GM12878 (cell line): Measurements from ENCODE around the gene DNAH11. TPM values are rescaled to one million over a fixed set of nuclear protein-coding genes. Genes with fewer than 3 reads are reported as not detected.

Experiments
- ATAC-seq: fragments of 200-7000 bp; cut with Tn5 transposase; 3 replicates; pipeline ENCODE4 v1.9.1; 2020; ENCODE audit warnings: mild to moderate bottlenecking, moderate library complexity
- BruUV-seq: library from RNA; stranded (reverse); fragments of 400-500 nt; replicated peaks from 2 replicates; lab custom pipeline; 2021; lab: Mats Ljungman, UMichigan
- CTCF ChIA-PET: fragments of 300-600 bp; sonication (Branson Sonifier 250); formaldehyde crosslinking; extraction: SDS; loops from one replicate; lab custom pipeline; 2021; ENCODE audit warnings: inconsistent platforms; lab: Yijun Ruan, JAX
- POLR2A ChIA-PET: fragments of 350-600 bp; formaldehyde crosslinking; extraction: SDS; loops from one replicate; lab custom pipeline; 2021; ENCODE audit warnings: inconsistent platforms; lab: Charles Lee
- RAD21 ChIA-PET: fragments of 300-600 bp; sonication (Branson Sonifier 250); formaldehyde crosslinking; loops from one replicate; lab custom pipeline; 2023; ENCODE audit warnings: antibody characterized with exemption; ENCODE audit not compliant: unreplicated experiment; lab: Charles Lee
- SMC1A ChIA-PET: fragments of 300-600 bp; sonication (Branson Sonifier 250); formaldehyde crosslinking; loops from one replicate; lab custom pipeline; 2023; ENCODE audit not compliant: unreplicated experiment, uncharacterized antibody; lab: Charles Lee
- DNase-seq: peaks from one replicate; pipeline ENCODE4 v3.0.0-alpha.2; 2011; ENCODE audit warnings: low read depth, low spot score
- FAIRE-seq: peaks from 3 replicates; lab custom pipeline; 2011; peaks lifted over from hg19 to GRCh38; lab: Jason Lieb, UNC
- H2AFZ ChIP-seq: 2 replicates; pipeline ENCODE4 v1.6.0; 2011; ENCODE audit warnings: low read depth, low read length, control low read depth; ENCODE audit not compliant: control insufficient read depth
- H3K27ac ChIP-seq: 2 replicates; pipeline ENCODE4 v1.5.1; 2011; ENCODE audit warnings: control low read depth; ENCODE audit not compliant: control insufficient read depth, insufficient read depth
- H3K27me3 ChIP-seq, 2 experiments: replicated peaks in 1 of 2; 2 replicates each; pipeline versions ENCODE4 v1.6.0 to v1.6.1; 2011; ENCODE audit warnings: low read length in 1 of 2; ENCODE audit not compliant: control insufficient read depth in 2 of 2, insufficient read depth in 2 of 2
- H3K36me3 ChIP-seq, 2 experiments: 2 replicates each; pipeline ENCODE4 v1.5.1; 2011; ENCODE audit warnings: low read length in 1 of 2; ENCODE audit not compliant: control insufficient read depth in 2 of 2, insufficient read depth in 2 of 2
- H3K4me1 ChIP-seq: 2 replicates; pipeline ENCODE4 v1.6.1; 2011; ENCODE audit warnings: mild to moderate bottlenecking, low read length, moderate library complexity, mixed read lengths; ENCODE audit not compliant: control insufficient read depth, insufficient read depth
- H3K4me2 ChIP-seq: 2 replicates; pipeline ENCODE4 v1.6.0; 2011; ENCODE audit warnings: control low read depth; ENCODE audit not compliant: control insufficient read depth, insufficient read depth
- H3K4me3 ChIP-seq: fragments of 200-600 bp; sonication (generic); 2 replicates; pipeline ENCODE4 v1.5.1; 2016
- H3K79me2 ChIP-seq: 2 replicates; pipeline ENCODE4 v1.6.0; 2011; ENCODE audit warnings: low read length; ENCODE audit not compliant: control insufficient read depth, insufficient read depth
- H3K9ac ChIP-seq: 2 replicates; pipeline ENCODE4 v1.8.0; 2011; ENCODE audit warnings: low read length, control low read depth, mixed read lengths; ENCODE audit not compliant: control insufficient read depth, insufficient read depth
- H3K9me3 ChIP-seq: replicated peaks from 3 replicates; pipeline ENCODE4 v1.5.1; 2011; ENCODE audit warnings: mild to moderate bottlenecking, low read length; ENCODE audit not compliant: control insufficient read depth, insufficient read depth
- H4K20me1 ChIP-seq: 2 replicates; pipeline ENCODE4 v1.6.0; 2011; ENCODE audit not compliant: control insufficient read depth, insufficient read depth
- BCL11A ChIP-seq: IDR thresholded peaks from 2 replicates; pipeline ENCODE4 v1.6.1; 2011; ENCODE audit warnings: low read depth, low read length
- CHD2 ChIP-seq: IDR thresholded peaks from 2 replicates; pipeline ENCODE4 v1.6.1; 2011; ENCODE audit warnings: low read depth, low read length, improper control_type of control experiment, borderline replicate concordance
- FOXM1 ChIP-seq: IDR thresholded peaks from 2 replicates; pipeline ENCODE4 v1.6.1; 2012; ENCODE audit warnings: low read depth, mild to moderate bottlenecking, inconsistent platforms, low read length, moderate library complexity
- LARP7 ChIP-seq: fragments of 450-650 bp; IDR thresholded peaks from 2 replicates; pipeline ENCODE4 v1.6.1; 2017; ENCODE audit warnings: mild to moderate bottlenecking
- MAX ChIP-seq: IDR thresholded peaks from 2 replicates; pipeline ENCODE4 v1.6.1; 2012; ENCODE audit warnings: low read depth, low read length, improper control_type of control experiment
- NFXL1 ChIP-seq: fragments of 450-650 bp; IDR thresholded peaks from 2 replicates; pipeline ENCODE4 v1.6.1; 2017; ENCODE audit warnings: antibody characterized with exemption, mild to moderate bottlenecking, borderline replicate concordance
- RAD51 ChIP-seq: fragments of 450-650 bp; IDR thresholded peaks from 2 replicates; pipeline ENCODE4 v1.6.1; 2016; ENCODE audit warnings: moderate library complexity, mild to moderate bottlenecking, inconsistent platforms
- REST ChIP-seq: IDR thresholded peaks from 2 replicates; pipeline ENCODE4 v1.6.1; 2012; ENCODE audit warnings: mild to moderate bottlenecking, low read depth, low read length
- SUPT20H ChIP-seq: IDR thresholded peaks from 2 replicates; pipeline ENCODE4 v1.6.1; 2011; ENCODE audit warnings: low read depth, mild to moderate bottlenecking, low read length, moderate library complexity, borderline replicate concordance; ENCODE audit not compliant: control insufficient read depth
- SUZ12 ChIP-seq: fragments of 200-600 bp; sonication (generic); IDR thresholded peaks from one replicate; pipeline ENCODE4 v1.6.1; 2018; ENCODE audit warnings: antibody characterized with exemption, mild to moderate bottlenecking; ENCODE audit not compliant: unreplicated experiment
- YBX1 ChIP-seq: fragments of 450-650 bp; IDR thresholded peaks from 2 replicates; pipeline ENCODE4 v1.6.1; 2016; ENCODE audit warnings: antibody characterized with exemption
- WGBS: methylation state at CpG from one replicate; pipeline ENCODE4 v1.1.6; 2016; ENCODE audit warnings: low lambda C conversion rate; ENCODE audit not compliant: insufficient replicate concordance, insufficient coverage; ENCODE audit errors: missing lambda C conversion rate; 5-methylcytosine and 5-hydroxymethylcytosine counted together
- in situ Hi-C: fragments of 300-500 bp; cut with MboI; formaldehyde crosslinking; loops from 9 replicates; pipeline ENCODE4 v1.14.3; 2018; ENCODE audit warnings: mixed read lengths
- intact Hi-C: fragments of 100-400 bp; cut with micrococcal nuclease; formaldehyde crosslinking; loops from one replicate; pipeline ENCODE4 v1.14.2; 2022; ENCODE audit not compliant: unreplicated experiment
- polyA plus RNA-seq, 11 experiments: library from polyadenylated mRNA; depleted of rRNA in 4 of 11; unstranded in 6 of 11; stranded (reverse) in 5 of 11; fragments of >200 nt; fragmentation: Nextera tagmentation in 4 of 11; fragmentation: Illumina TruSeq in 1 of 11; extraction: Ambion mirVana in 4 of 11; extraction: Trizol in 1 of 11; gene quantifications; 1 replicate in 1 of 11; 2 replicates in 10 of 11; pipeline versions ENCODE4 v1.2.1 to v1.2.3, GENCODE V29; 2011 to 2016; ENCODE audit warnings: inconsistent platforms in 2 of 11, missing spikeins in 2 of 11, low read depth in 1 of 11
- total RNA-seq, 4 experiments: library from RNA; depleted of rRNA in 3 of 4; stranded (reverse); fragments of >200 nt in 3 of 4; fragmentation: Illumina TruSeq in 1 of 4; extraction: Trizol in 1 of 4; gene quantifications; 2 replicates each; pipeline versions ENCODE4 v1.2.1 to v1.2.3, GENCODE V29; 2013 to 2021
- TF ChIP-seq, protein P1 (sequence below): fragments of 150-350 bp; IDR thresholded peaks from 2 replicates; pipeline ENCODE4 v1.6.1; 2014; ENCODE audit warnings: mild to moderate bottlenecking, low read depth, low read length
- TF ChIP-seq, protein P2 (sequence below): IDR thresholded peaks from 2 replicates; pipeline ENCODE4 v1.6.1; 2012; ENCODE audit warnings: low read depth, low read length, improper control_type of control experiment

The DNAH11 gene
- total and polyA plus RNA-seq, 10 of the 15 experiments (the other 5 are each of a cell fraction or from before 2014, with no cell fraction given): 0.03 to 0.56 (median 0.10) TPM

DNA sequence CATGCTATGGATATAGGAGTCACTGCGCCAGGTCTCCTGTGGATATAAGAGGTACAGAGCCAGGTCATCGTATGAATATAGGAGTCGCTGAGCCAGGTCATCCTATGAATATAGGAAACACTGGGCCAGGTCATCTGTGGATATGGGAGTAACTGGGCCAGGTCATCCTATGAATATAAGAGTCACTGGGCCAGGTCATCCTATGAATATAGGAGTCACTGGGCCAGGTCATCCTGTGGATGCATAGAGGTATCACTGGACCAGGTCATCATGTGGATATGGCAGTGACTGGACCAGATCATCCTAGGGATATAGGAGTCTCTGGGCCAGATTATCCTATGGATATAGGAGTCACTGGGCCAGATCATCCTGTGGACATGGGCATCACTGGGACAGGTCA is 181.7 kb downstream of the DNAH11 start:
- intact Hi-C loops (loop anchor here (5.0 kb wide), 1 partner anchor 278 kb away; no protein-coding TSS in a partner anchor), in situ Hi-C loops (no loop called here)
- Histone ChIP-seq H3K4me1 (no peaks in the 10 kb centered on the region), H3K27me3 (no peaks in the 10 kb centered on the region; a peak in 1 of 4 replicates), H3K9me3 (no peaks in the 10 kb centered on the region), H3K4me3 (no peak overlapping the region), H3K79me2 (no peaks in the 10 kb centered on the region), H3K36me3 (no peaks in the 10 kb centered on the region), H3K9ac (no peak overlapping the region), H4K20me1 (no peaks in the 10 kb centered on the region; the same call in 1 of the 2 replicates), H3K27ac (no peak overlapping the region), H3K4me2 (no peak overlapping the region), H2AFZ (no peak overlapping the region)
- no peak for TF ChIP-seq CHD2
- TF ChIP-seq BCL11A: no peak
- TF ChIP-seq SUPT20H: no peak
- no peak for TF ChIP-seq FOXM1
- TF ChIP-seq, protein P1, sequence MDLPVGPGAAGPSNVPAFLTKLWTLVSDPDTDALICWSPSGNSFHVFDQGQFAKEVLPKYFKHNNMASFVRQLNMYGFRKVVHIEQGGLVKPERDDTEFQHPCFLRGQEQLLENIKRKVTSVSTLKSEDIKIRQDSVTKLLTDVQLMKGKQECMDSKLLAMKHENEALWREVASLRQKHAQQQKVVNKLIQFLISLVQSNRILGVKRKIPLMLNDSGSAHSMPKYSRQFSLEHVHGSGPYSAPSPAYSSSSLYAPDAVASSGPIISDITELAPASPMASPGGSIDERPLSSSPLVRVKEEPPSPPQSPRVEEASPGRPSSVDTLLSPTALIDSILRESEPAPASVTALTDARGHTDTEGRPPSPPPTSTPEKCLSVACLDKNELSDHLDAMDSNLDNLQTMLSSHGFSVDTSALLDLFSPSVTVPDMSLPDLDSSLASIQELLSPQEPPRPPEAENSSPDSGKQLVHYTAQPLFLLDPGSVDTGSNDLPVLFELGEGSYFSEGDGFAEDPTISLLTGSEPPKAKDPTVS: no peak
- no peak for TF ChIP-seq LARP7
- TF ChIP-seq SUZ12: no peak
- no peak for FAIRE-seq
- no TSS peak for BruUV-seq
- ChIA-PET CTCF (no interaction called here), SMC1A (no interaction called here), POLR2A (no interaction called here), RAD21 (no interaction called here)
- ATAC-seq: no peak
- DNase-seq: no peak
- 10% methylated on average over 3 of the region's 3 CpGs for WGBS

DNA sequence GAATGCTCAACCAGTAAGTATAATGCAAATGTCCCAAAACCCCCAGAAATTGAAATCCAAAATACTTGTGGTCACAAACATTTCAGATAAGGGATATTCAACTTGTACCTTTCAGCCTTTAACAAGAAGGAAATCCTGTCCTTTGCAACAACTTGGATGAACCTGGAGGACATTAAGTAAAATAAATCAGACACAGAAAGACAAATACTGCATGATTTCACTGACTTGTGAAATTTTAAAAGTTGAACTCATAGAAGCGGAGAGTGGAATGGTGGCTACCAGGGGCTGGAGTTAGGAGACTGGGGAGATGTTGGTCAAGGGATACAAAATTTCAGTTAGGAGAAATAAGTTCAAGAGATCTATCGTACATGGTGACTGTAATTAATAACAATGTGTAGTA is 187.6 kb downstream of the DNAH11 start:
- CTCF ChIA-PET: no interaction called here
- Histone ChIP-seq H4K20me1 (no peaks in the 10 kb centered on the region), H3K4me2 (no peak overlapping the region), H3K36me3 (no peaks in the 10 kb centered on the region), H3K27ac (no peak overlapping the region), H3K4me1 (no peaks in the 10 kb centered on the region), H3K4me3 (no peak overlapping the region), H2AFZ (no peak overlapping the region), H3K9ac (no peak overlapping the region), H3K9me3 (no peaks in the 10 kb centered on the region), H3K79me2 (no peaks in the 10 kb centered on the region), H3K27me3 (no peaks in the 10 kb centered on the region)
- SMC1A ChIA-PET: no interaction called here
- POLR2A ChIA-PET: no interaction called here
- intact Hi-C loops: no loop called here
- DNase-seq: no peak
- BruUV-seq: no TSS peak
- no peak for ATAC-seq
- in situ Hi-C loops: no loop called here
- FAIRE-seq: no peak
- RAD21 ChIA-PET: no interaction called here
- 85% methylated on average over 2 of the region's 2 CpGs for WGBS
- TF ChIP-seq NFXL1 (no peak), REST (no peak), MAX (no peak), RAD51 (no peak), YBX1 (no peak)
- TF ChIP-seq, protein P2, sequence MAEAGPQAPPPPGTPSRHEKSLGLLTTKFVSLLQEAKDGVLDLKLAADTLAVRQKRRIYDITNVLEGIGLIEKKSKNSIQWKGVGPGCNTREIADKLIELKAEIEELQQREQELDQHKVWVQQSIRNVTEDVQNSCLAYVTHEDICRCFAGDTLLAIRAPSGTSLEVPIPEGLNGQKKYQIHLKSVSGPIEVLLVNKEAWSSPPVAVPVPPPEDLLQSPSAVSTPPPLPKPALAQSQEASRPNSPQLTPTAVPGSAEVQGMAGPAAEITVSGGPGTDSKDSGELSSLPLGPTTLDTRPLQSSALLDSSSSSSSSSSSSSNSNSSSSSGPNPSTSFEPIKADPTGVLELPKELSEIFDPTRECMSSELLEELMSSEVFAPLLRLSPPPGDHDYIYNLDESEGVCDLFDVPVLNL: no peak
